ENCODE results near the gene LOXL1. TPM values are rescaled to one million over a fixed set of nuclear protein-coding genes. Genes with fewer than 3 reads are reported as not detected.

LOXL1 gene
- total and polyA plus RNA-seq, 7 donors = 3.0 to 27.7 (median 9.7) TPM; not detected in 1

- TF ChIP-seq POLR2AphosphoS5 (IDR thresholded peaks at IDR 0.05) (no peak), EP300 (IDR thresholded peaks at IDR 0.05) (no peak), POLR2A (IDR thresholded peaks at IDR 0.05) (no peak)
- TF ChIP-seq, protein P1, sequence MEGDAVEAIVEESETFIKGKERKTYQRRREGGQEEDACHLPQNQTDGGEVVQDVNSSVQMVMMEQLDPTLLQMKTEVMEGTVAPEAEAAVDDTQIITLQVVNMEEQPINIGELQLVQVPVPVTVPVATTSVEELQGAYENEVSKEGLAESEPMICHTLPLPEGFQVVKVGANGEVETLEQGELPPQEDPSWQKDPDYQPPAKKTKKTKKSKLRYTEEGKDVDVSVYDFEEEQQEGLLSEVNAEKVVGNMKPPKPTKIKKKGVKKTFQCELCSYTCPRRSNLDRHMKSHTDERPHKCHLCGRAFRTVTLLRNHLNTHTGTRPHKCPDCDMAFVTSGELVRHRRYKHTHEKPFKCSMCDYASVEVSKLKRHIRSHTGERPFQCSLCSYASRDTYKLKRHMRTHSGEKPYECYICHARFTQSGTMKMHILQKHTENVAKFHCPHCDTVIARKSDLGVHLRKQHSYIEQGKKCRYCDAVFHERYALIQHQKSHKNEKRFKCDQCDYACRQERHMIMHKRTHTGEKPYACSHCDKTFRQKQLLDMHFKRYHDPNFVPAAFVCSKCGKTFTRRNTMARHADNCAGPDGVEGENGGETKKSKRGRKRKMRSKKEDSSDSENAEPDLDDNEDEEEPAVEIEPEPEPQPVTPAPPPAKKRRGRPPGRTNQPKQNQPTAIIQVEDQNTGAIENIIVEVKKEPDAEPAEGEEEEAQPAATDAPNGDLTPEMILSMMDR (IDR thresholded peaks at IDR 0.05) = no peak
- no peak overlapping the region for H3K4me3 ChIP-seq
- no peak overlapping the region for H3K27ac ChIP-seq
- H3K27me3 ChIP-seq = no peaks in the 10 kb centered on the region
- no peaks in the 10 kb centered on the region for H3K9me3 ChIP-seq
- no peaks in the 10 kb centered on the region for H3K36me3 ChIP-seq
- no peak for DNase-seq
- intact Hi-C loops (cut with DNase I) = no loop called here
- H3K4me1 ChIP-seq = no peaks in the 10 kb centered on the region
- WGBS, 2 donors = 34 to 76% methylated on average over 3 of the region's 3 CpGs
Observed at GRCh38 chr15:73914145-73914544, 12.1 kb upstream of the LOXL1 start.

- no peak for TF ChIP-seq POLR2A (IDR thresholded peaks at IDR 0.05)
- no peak for TF ChIP-seq POLR2AphosphoS5 (IDR thresholded peaks at IDR 0.05)
- TF ChIP-seq, protein P1 (IDR thresholded peaks at IDR 0.05) = no peak
- TF ChIP-seq EP300 (IDR thresholded peaks at IDR 0.05) = no peak
- WGBS, 2 donors = 69 to 85% methylated on average over 2 of the region's 2 CpGs
- intact Hi-C loops (cut with DNase I) = no loop called here
Observed at GRCh38 chr15:73915082-73915481, 11.2 kb upstream of the LOXL1 start.

GRCh38 chr15:73918784-73919183, 7.5 kb upstream of the LOXL1 start:
- Histone ChIP-seq H3K36me3 (no peaks in the 10 kb centered on the region), H3K27ac (no peak overlapping the region), H3K4me1 (peaks cover 0 to 24% (median 21%) of the 10 kb centered on the region in 4 donors), H3K27me3 (no peaks in the 10 kb centered on the region), H3K9me3 (no peaks in the 10 kb centered on the region), H3K4me3 (no peak overlapping the region)
- no peak for TF ChIP-seq POLR2AphosphoS5 (IDR thresholded peaks at IDR 0.05)
- TF ChIP-seq EP300 (IDR thresholded peaks at IDR 0.05) = no peak
- TF ChIP-seq POLR2A (IDR thresholded peaks at IDR 0.05) = no peak
- TF ChIP-seq, protein P1 (IDR thresholded peaks at IDR 0.05) = no peak
- no peak for DNase-seq
- intact Hi-C loops (cut with DNase I) = no loop called here
- 78 to 90% methylated on average over 3 of the region's 3 CpGs for WGBS, 2 donors

More at GRCh38 chr15:73915082-73915481, 11.2 kb upstream of the LOXL1 start:
- H3K36me3 ChIP-seq = no peaks in the 10 kb centered on the region
- no peaks in the 10 kb centered on the region for H3K9me3 ChIP-seq
- no peaks in the 10 kb centered on the region for H3K4me1 ChIP-seq
- no peaks in the 10 kb centered on the region for H3K27me3 ChIP-seq
- H3K4me3 ChIP-seq = no peak overlapping the region
- DNase-seq = no peak
- no peak overlapping the region for H3K27ac ChIP-seq

DNA sequence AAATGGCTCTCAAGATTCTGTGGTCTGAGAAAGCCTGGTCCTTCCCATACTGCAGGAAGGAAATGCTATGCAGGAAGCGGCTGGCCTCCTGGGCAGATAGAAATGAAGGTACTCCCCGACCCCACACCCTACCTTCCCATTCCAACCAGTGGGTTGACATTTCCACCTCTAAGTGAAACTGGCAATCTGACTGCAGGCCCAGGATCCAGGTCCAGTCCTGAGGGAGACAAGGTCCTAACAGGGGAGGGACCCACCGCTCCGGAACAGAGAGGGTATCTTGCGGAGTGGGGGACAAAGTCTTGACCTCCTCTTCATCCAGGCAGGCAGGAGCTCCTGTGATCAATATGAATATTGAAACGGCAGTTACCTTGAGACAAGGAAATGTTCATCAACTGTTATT, 6.6 kb upstream of the LOXL1 start:
- no peaks in the 10 kb centered on the region for H3K36me3 ChIP-seq
- DNase-seq = no peak
- H3K4me1 ChIP-seq = peaks cover 0 to 33% (median 30%) of the 10 kb centered on the region in 4 donors
- no peak overlapping the region for H3K4me3 ChIP-seq
- H3K27me3 ChIP-seq = no peaks in the 10 kb centered on the region
- intact Hi-C loops (cut with DNase I) = no loop called here
- WGBS, 2 donors = 84 to 89% methylated on average over 6 of the region's 6 CpGs
- H3K9me3 ChIP-seq = no peaks in the 10 kb centered on the region
- no peak overlapping the region for H3K27ac ChIP-seq
- TF ChIP-seq POLR2AphosphoS5 (IDR thresholded peaks at IDR 0.05) (no peak), EP300 (IDR thresholded peaks at IDR 0.05) (no peak), POLR2A (IDR thresholded peaks at IDR 0.05) (no peak)
- TF ChIP-seq, protein P1 (IDR thresholded peaks at IDR 0.05) = no peak

All from sigmoid colon (tissue), 7 donors.